HCEC 1CT (cell line): ENCODE data around the gene DNAJB14.
"Not testable (repeated sequence)": the region's sequence is repeated elsewhere in the genome, so short reads cannot be mapped to it uniquely, and the experiment has no call there.

Experiments used
- DNase-seq: peaks from one replicate; pipeline ENCODE4 v3.0.0-alpha.2; 2017

DNAJB14 gene

DNA sequence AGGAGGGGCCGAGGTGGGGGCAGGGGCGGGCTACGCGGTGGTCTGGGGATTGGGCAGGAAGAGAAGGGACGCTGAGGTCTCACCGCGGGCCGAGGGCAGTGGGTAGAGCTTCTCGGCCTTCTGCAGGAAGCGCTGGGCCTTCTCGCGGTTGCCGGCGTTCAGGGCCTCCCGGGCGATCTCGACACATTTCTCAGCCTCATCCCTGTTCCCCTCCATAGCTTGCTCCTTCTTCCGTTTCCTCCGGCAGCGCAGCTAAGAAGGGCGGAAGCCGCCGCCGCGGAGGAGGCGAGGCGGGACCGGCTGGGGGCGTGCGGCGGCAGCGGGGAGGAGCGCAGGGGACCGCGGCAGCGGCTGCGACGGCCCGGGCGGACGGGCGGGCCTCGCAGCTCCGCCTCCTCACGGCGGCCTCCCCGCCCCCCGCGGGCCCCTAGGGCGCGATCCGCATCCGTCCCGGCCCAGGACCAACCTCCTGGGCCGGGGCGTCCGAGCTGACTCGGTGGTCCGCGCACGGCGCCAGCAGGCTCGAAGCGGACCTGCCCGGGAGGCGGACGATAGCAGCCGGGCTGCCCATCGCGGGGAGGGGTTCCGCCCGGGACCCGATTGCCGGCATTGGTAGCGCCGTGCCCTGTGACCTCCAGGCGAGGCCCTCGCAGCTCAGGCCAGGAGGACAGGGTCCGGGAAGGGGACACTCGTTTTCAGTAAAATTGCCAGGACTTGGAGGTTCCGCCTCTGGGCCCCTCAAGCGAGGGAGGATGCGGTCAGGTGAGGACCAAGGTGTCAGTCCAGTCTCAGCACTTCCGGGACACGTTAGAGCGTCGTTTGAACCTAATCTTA is at the start of gene DNAJB14:
DNAJB14 (minus strand) TSS at position 263 of the 834 bp plus-strand sequence; CDS start at position 216, 47 bp downstream.
- peak; percentile 67 for DNase-seq

DNA sequence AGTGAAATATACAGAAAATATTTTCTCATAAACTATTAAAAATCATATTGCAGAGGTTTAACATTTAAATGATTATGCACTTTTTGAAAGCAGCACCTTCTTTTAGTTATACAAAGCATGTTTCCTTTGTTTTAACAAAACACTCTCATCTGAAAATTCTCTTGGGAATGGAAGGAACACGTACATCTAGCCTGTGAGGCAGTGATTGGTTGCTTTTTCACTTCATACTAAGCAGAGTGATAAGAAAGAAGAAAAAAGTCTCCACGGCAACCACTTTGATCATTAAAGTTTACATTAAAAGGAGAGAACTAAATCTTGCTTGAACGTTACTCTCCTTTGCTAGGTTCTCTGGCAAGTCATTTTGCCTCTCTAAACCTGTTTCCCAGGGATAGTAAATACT is 45.3 kb upstream of the DNAJB14 start:
- no peak for DNase-seq

DNA sequence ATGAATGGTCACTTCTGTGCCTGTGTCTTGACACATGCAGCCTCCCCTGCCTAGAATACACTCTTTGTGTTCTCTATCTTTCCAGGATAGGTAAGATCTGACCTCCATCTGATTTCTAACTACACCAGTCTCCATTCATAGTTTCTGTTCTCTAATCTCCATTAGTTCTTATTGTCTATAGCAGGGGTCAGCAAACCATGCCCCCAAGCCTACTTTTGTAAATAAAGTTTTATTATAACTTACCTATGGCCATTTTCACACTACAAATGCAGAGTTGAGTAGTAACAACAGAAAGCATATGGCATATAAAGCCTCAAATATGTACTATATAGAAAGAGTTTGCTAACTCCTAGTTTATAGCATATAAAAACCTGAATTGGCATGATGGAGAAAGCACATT is 41.3 kb upstream of the DNAJB14 start:
- DNase-seq = no peak

DNA sequence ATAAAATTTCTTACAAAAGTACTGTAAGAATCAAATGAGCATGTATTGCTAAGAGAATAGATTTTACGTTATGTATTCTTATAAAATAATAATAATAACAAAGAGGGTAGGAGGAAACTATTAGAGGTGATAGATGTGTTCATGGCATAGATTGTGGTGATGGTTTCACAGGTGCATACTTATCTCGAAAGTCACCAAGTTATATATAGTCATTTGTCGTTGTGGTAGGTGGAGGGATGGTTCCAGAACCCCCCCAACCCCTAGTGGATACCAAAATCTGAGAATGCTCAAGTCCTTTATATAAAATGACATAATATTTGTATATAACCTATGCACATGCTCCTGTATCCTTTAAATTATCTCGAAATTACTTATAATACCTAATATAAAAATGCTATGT is 40.4 kb upstream of the DNAJB14 start:
- no peak for DNase-seq

DNA sequence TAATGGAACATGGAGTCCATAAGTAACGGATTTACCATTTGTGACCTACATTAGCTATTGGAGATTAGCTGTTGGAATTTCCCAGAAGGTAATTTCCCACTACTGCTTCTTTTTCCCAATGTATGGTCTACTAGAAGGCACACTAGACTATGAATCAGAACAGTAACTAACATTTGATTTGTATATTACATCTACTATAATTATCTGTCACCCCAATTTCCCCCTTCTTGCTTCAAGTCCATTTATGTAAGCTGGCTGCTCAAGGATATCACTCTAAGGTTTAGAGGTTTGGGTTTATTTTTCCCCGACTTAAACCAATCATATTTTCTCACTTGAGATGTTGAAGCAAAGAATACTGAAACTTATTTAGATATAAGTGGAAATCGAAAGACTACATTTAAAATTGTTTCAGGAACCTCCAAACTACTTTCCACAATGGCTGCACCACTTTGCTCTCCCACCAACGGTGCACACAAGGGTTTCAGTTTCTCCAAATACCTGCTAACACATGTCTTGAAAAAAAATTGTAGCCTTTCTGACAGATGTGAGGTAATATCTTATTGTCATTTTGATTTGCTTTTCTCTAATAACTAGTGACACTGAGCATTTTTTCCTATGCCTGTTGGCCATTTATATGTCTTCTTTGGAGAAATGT is 37.0 kb upstream of the DNAJB14 start:
- no peak for DNase-seq

DNA sequence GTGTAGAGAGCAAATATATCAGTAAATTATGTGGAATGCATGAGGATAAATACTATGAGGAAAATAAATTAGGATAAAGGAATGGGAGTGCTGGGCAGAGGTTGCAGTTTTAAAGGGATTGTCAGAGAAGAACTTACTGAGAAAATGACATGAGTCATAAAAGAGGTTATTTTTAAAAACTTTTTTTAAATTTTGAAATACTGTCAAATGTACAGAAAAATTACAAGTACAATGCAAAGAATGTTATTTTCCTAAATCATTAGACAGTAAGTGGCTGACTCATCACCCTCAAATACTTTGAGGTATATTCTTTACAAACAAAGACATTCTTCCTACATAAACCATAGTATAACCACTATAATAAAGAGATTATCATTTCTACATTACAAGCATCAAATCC is 33.5 kb upstream of the DNAJB14 start:
- DNase-seq = peak; percentile 60

DNA sequence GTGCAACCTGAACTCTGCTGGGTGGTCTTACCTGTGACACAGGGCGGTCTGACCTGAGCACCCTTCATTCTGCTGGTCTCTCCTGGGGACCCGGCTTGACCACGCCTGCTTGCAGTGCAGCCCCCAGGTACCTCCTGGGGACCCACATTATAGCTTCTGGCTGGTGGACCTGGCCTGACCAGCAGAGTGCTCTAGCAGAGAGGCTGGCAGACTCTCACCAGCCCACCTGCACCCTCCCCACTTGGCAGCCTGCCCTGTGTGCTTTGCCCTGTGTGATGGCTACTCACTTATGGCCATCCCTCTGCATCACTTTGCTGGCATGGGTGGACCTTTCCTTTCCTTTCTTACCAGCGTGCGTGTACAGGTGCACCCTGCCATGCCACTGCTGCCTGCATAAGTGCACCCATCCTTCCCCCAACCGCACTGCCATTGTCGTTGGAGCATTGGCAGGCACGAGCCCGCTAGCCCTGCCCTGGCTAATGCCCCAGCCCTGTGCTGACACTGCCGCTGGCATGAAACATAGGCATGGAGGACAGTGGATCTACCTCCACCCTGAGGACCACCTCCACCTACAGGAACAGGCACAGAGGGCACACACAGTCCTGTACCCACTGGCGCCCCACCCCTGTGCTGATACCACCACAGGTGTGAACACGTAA is 25.2 kb upstream of the DNAJB14 start:
- no peak for DNase-seq

DNA sequence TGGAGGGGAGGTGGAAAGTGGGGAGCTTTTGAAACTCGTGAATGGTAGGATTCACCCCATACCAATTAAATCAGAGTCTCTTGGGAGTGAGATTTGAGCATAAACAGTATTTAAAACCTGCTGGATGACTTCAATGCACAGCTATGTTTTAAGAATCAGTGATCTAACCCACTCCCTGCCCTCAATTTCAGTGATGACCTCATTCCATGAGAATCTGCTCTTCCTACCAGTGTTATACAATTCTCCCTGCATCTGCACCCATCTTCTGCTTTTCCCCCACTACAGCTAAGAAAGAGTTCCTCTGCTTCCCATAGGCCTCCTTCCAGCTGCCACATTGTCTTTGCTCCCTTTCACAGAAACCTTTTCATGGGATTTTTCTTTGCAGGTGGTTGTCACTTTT is 21.9 kb upstream of the DNAJB14 start:
- DNase-seq = peak; percentile 62

DNA sequence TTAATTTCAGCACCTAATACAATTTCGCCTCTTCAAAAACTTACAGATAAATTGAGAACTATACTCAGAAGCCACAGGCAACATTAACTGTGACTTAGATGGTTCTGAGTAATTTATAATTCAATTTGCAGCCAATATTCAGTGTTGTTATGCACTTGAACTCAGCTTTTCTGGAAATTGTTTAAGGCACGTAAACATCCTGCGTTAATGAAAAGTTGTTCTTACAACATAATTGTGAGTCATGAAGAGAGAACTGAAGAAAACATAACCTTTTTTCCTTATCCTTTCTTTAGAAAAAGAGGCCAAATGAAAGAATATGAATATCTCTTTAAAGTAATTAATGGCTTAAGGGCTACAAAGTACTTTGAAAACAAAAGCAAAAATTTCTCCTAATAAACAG is 20.3 kb upstream of the DNAJB14 start:
- DNase-seq = peak; percentile 48

DNA sequence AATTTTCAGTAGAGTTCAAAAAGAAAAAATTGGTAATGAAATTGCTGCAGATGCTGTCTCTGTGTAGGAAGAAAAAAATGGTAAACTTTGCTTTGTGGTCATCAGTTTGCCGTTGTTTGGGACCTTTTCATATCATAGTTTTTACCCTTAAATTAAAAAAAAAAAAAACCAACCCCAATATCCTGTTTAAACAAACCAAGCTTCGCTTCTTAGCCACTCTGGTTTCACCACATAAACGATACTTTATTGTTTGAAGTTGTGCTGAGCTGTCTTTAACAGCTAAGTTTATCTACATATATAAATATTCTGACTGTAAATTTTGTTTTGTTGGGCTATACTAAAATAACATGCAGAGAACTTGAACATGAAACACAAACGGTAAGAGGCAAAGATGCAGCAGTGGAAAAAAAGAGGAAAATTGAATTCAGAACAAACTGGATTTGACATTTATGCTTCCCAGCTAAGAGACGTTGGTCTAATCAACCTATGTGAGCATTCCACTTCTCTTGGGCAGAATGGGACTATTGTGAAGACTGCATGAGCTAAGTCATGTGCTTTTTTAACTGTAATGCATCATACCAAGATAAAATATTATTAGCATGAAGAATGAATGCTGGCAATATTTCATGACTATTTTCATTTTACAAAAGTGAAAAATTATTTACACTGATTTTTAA is 19.4 kb upstream of the DNAJB14 start:
- no peak for DNase-seq

DNA sequence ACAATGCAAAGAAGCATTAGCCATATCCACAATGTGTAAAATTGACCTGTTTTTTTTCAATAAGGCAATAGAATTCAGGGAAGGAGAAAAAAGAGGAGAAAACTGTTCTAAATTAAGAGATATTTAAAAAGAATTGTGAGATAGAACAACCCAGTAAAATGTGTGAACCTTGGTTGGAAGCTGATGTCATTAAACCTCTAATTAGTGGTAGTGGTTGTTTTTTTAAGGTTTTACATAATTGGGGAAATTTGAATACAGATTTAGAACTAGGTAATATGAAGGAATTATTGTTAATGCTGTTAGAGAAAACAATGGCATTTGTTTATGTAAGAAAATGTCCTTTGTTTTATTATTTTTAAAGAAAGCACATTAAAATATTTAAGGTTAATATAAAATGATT is 18.8 kb upstream of the DNAJB14 start:
- DNase-seq = no peak

DNA sequence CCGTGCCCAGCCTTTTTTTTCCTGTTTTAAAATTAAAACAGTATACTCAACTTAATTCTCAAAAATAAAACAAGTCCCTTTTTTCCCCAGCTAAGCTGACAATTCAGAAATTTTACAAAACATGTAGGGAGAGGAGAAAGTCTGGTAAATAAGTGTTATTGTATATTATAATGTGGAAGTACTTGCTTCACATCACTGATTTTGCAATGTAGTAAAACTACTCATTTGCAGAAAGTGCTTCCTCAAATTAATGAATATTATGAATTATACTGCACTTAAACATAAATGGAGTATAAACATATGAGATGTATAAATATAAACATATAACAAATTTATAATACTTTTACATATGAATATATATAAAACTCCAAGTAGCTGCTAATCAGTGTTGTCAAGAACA is 15.3 kb upstream of the DNAJB14 start:
- DNase-seq = no peak

DNA sequence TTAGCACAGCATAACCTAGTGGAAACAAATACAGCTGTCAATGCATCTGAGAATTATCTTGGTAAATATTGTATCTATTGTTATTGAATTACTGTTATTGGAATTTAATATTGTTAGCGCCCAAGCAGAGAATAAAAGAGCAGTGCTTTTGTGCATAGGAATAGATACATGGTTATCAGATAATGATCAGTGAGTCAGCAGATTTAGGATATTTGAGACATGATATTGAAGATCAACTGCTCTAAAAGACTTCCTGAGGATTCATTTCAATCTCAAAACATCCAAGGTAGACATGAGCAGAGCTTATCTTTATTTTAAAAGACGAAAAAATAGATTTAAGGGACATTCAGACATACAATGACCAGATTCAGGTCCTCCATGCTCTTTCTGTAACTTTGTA is 14.2 kb upstream of the DNAJB14 start:
- no peak for DNase-seq

DNA sequence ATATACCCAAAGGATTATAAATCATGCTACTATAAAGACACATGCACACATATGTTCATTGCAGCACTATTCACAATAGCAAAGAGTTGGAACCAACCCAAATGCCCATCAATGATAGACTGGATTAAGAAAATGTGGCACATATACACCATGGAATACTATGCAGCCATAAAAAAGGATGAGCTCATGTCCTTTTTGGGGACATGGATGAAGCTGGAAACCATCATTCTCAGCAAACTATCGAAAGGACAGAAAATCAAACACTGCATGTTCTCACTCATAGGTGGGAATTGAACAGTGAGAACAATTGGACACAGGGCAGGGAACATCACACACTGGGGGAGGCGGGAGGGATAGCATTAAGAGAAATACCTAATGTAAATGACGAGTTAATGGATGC is 11.8 kb upstream of the DNAJB14 start:
- DNase-seq = not testable (repeated sequence)

DNA sequence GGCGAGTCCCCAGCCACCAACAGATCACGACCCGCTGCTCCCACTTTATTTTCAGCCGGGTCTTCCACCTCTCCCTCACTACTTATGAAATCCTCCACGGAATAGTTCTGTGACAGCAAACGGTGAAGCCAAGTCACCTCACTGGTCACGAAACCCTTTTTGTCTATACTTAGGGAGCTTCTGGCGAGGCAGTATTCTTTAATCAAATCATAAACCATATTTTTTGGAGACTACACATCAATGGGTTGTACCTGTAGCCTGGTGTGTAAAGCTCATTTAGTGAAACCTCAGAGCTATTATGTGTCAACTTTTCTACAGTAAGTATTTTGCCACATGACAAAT is 4.5 kb upstream of the DNAJB14 start:
- DNase-seq = no peak

DNA sequence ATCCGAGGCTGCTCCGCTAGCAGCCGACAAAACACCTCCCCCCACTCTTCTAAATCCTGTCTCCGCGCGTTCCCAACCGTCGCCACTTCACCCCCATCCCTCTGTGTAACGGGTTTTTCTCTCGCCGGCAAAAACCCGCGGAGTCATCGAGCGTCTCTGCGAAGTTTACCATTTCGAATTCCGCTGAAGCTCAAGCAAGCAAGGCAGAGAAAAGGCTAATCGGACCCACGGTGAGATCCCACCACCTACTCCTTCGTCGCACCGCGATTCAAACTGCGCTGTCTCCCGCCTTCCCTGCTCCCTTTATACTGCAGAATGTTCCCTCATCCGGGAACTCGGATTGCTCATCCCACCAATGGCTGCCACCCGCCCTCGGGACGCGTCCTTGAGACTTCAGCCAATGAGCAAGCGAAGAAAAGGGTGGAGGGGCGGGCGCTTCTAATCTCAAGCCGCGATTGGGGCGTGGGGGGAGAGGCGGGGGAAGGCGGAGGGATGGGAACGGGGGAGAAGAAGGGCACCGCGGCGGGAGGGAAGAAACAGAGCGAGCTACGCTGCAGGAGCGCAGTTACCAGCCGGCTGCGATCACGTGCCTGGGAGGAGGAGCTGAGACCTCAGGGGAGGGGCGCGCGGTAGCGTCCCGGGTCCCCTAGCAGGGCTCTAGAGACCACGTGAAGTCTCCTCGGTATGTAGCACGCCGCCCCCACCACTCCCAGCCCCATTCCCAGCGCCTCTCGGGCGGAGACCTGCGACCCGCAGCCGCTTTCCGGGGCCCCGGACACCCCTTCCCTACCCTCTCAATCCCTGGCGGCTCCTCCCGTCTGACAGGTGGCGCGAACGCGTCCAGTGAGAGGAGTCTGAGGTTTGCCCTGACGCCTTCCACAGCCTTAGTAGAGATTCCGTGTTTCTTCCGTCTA is 3.8 kb upstream of the DNAJB14 start, which contains the start of gene H2AZ1:
H2AZ1 (minus strand) TSS at position 277 of the 914 bp plus-strand sequence; CDS start at position 172, 105 bp downstream.
- DNase-seq = peak; percentile 92

DNA sequence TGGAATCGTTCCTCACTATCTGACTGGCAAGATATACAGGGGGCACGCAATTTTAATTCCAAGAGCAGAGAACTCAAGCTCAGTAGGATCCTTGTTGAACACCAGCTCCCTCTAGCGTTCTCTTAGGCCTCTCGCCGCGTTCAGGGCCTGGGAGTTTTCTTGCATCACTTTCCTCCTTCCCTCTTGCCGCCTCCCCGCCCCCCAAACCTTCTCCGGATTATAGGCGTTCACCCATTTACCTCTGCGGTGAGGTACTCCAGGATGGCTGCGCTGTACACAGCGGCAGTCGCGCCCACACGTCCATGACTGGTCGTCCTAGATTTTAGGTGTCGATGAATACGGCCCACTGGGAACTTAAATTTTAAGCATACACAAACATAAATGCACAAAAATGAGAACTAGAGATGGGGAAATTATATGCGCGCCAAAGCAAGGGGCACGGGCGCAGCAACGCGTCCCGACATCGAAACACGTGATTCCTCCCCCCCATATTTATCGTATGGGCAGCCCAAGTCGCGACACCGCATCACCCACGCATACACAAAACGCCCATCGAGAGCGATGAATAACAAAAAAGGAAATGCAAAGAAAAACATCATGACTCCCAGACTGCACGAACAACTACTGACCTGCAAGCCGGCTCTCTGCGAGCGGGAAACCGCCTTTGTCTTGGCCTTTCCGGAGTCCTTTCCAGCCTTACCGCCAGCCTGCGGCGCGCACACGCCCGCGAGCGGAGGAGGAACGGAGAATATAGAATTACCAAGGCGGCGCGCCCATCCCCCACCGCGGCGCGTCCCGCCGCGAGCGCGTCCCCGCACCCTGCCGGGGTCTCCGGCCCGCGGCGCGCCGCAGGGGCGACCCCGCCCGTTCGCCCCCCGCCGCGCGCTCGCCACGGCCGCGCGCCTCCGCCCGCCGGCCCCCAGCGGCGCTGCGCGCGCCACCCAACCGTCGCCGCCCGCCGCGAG is 2.9 kb upstream of the DNAJB14 start:
- DNase-seq = peak; percentile 71

DNA sequence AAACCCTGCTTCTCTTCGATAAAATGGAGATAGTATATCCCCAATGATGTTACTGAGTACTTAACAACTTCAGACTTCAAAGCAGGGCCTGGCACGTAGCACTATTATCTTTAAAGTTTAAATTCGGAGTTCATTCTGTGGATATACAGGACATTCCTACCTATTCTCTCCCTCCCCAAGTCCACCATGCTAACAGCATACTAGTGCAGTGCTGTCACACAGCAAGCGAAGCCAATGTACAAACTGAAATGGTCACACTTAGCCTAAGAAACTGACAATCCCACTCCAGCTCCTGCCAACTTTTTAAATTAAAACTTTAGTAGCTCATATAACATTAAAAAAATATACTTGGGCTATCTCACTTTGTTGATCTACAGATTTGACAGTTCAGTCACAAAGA is 1.2 kb upstream of the DNAJB14 start:
- no peak for DNase-seq

DNA sequence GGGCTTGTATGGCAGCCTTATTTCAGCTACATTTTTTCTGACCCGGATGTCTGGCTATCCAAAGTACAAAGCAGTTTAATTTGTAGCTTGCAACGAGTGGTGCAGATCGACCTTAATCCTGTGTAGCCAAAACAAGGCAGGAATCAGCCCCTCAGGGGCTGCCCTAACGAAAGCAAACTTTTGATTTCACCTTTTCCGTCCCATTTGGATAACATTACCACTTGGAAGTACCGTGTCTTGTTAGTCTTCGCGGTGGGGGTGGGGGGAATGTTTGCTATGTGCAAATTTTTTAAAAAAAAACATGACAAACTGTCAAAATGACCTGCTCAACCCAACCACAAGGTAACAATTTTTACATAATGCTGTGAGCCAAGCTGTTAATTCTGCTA is 766 bp upstream of the DNAJB14 start:
- DNase-seq = no peak

DNA sequence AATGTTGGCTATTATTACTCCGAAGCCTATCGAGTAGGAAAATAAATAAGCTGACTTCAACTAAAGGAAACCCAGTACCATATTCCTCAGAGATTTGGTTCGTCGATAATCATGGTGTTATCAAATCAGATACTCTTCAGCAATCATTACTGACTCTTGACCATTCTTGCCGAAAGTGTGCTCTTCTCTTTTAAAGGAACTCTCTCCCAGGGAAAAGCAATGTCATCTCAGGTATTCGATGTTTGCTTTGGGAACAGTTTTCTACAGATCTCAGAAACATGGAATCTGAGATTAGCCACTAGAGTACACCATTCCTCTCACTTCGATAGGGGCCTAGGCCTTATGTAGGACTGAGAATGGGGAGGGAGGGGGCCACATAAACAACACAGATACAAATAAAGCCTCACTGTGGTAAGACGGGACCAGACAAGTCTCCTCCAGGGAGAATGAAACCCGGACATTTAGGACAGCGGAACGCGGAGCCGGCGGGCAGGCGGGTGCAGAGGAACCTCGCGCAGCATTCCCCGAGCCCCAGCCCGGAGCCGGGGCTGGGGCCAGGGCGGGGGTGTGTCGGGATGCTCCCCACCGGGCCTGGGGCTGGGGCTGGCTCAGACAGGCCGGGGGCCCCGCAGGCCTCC is 581 bp downstream of the DNAJB14 start:
- no peak for DNase-seq
